KMS-11 (cell line): ENCODE results near the gene TUBE1.
A peak's percentile ranks its signal among the peaks of the same experiment; 100 is the strongest.

Experiments used
- H2AFZ ChIP-seq: fragments of 200-600 bp; sonication (generic); 2 replicates; pipeline ENCODE4 v1.6.1; 2016; ENCODE audit warnings: antibody characterized with exemption, mixed run types, low read depth
- H3K27ac ChIP-seq: fragments of 200-600 bp; sonication (generic); 2 replicates; pipeline ENCODE4 v1.6.1; 2016; ENCODE audit warnings: mild to moderate bottlenecking, mixed run types
- H3K27me3 ChIP-seq: fragments of 200-600 bp; sonication (generic); 2 replicates; pipeline ENCODE4 v1.6.1; 2017; ENCODE audit warnings: mild to moderate bottlenecking, low read depth, mixed run types, moderate library complexity; ENCODE audit not compliant: insufficient read depth
- H3K36me3 ChIP-seq: fragments of 200-600 bp; sonication (generic); 2 replicates; pipeline ENCODE4 v1.6.1; 2017; ENCODE audit warnings: mild to moderate bottlenecking, mixed run types; ENCODE audit not compliant: insufficient read depth
- H3K4me1 ChIP-seq: fragments of 200-600 bp; sonication (generic); 2 replicates; pipeline ENCODE4 v1.6.1; 2016; ENCODE audit warnings: mild to moderate bottlenecking, low read depth, mixed run types; ENCODE audit not compliant: poor library complexity, severe bottlenecking
- H3K4me2 ChIP-seq: fragments of 200-600 bp; sonication (generic); 2 replicates; pipeline ENCODE4 v1.7.0; 2016; ENCODE audit warnings: mild to moderate bottlenecking, mixed run types
- H3K4me3 ChIP-seq: fragments of 200-600 bp; sonication (generic); IDR thresholded peaks from 2 replicates; pipeline ENCODE4 v1.6.1; 2017; ENCODE audit warnings: low read depth, low read length, mixed read lengths; ENCODE audit not compliant: insufficient read depth
- H3K79me2 ChIP-seq: fragments of 200-600 bp; sonication (generic); 2 replicates; pipeline ENCODE4 v1.6.1; 2016; ENCODE audit warnings: low read depth, mixed run types; ENCODE audit not compliant: insufficient read depth
- H3K9ac ChIP-seq: fragments of 200-600 bp; sonication (generic); 2 replicates; pipeline ENCODE4 v1.6.1; 2016; ENCODE audit warnings: mild to moderate bottlenecking, mixed run types
- H4K20me1 ChIP-seq: fragments of 200-600 bp; sonication (generic); 2 replicates; pipeline ENCODE4 v1.6.1; 2016; ENCODE audit warnings: mild to moderate bottlenecking, mixed run types; ENCODE audit not compliant: insufficient read depth
- TF ChIP-seq, protein P1 (sequence below): fragments of 200-600 bp; sonication (generic); conservative IDR thresholded peaks from 2 replicates; pipeline ENCODE4 v1.6.1; 2017; ENCODE audit warnings: low read depth, mild to moderate bottlenecking, antibody characterized with exemption, low read length, moderate library complexity, mixed read lengths

The TUBE1 gene

DNA sequence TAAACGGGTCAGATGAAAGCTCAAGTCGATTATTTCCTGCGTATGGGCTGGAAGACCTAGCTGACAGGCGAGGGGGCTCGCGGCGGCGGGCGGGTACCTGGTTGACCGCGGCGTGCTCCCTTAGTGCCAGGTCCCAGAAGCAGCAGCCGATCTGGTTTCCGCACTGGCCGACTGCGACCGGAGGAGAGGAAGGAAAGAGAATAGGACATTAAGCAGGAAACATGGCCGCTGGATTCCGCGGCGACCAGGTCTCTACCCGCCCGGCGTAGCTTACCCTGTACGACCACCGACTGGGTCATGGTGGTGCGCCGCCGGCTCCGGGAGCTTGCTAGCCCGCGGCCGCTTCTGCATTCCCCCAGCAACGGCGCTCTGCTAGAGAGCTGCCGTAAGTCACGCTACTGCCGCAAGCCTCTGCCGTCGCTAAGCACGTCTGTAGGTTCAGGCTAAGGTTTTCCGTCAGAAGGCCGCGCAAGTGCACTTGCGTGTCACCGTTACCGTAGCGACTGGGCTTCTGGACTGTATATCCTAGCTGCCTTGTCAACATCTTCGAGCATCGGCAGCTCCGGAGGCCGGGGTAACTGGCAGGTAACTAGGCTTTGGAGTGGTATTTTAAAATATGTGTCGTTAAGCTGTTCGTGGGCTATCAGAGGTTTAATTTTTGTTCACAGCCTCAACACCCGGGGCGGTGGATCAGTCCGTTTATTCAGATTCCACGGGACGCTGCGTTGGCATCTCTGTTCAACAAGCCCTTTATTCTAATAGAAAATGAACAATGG, at the start of gene TUBE1, which contains the start of gene FAM229B:
Gene TUBE1, minus strand, starts transcription at position 347 of the 776 bp plus-strand sequence. Its CDS starts 48 bp downstream, at position 299.
Gene FAM229B, plus strand, starts transcription at position 456 of the 776 bp plus-strand sequence. CDS start 11,693 bp downstream, outside the sequence.
- peak within 1 kb of the TSS; percentile 92 for H3K4me2 ChIP-seq
- no peaks in the 10 kb centered on the region for H4K20me1 ChIP-seq
- no peak within 1 kb of the TSS for H3K4me3 ChIP-seq
- no peaks in the 10 kb centered on the region for H3K27me3 ChIP-seq
- H2AFZ ChIP-seq: peak within 1 kb of the TSS; percentile 72
- H3K79me2 ChIP-seq: no peaks in the 10 kb centered on the region
- no peaks in the 10 kb centered on the region for H3K36me3 ChIP-seq
- H3K9ac ChIP-seq: peak within 1 kb of the TSS; percentile 63
- peak within 1 kb of the TSS; percentile 63 for H3K27ac ChIP-seq
- peaks cover 18% of the 10 kb centered on the region for H3K4me1 ChIP-seq
- TF ChIP-seq, protein P1, sequence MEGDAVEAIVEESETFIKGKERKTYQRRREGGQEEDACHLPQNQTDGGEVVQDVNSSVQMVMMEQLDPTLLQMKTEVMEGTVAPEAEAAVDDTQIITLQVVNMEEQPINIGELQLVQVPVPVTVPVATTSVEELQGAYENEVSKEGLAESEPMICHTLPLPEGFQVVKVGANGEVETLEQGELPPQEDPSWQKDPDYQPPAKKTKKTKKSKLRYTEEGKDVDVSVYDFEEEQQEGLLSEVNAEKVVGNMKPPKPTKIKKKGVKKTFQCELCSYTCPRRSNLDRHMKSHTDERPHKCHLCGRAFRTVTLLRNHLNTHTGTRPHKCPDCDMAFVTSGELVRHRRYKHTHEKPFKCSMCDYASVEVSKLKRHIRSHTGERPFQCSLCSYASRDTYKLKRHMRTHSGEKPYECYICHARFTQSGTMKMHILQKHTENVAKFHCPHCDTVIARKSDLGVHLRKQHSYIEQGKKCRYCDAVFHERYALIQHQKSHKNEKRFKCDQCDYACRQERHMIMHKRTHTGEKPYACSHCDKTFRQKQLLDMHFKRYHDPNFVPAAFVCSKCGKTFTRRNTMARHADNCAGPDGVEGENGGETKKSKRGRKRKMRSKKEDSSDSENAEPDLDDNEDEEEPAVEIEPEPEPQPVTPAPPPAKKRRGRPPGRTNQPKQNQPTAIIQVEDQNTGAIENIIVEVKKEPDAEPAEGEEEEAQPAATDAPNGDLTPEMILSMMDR: no peak

- Histone ChIP-seq H3K9ac (no peak overlapping the region), H3K79me2 (no peaks in the 10 kb centered on the region), H3K4me3 (no peak overlapping the region), H2AFZ (no peak overlapping the region), H3K27me3 (no peaks in the 10 kb centered on the region), H4K20me1 (no peaks in the 10 kb centered on the region), H3K27ac (no peak overlapping the region), H3K36me3 (no peaks in the 10 kb centered on the region), H3K4me2 (no peak overlapping the region), H3K4me1 (no peaks in the 10 kb centered on the region)
- TF ChIP-seq, protein P1: no peak
Observed at GRCh38 chr6:112130878-112131277, 43.6 kb upstream of the TUBE1 start.

DNA sequence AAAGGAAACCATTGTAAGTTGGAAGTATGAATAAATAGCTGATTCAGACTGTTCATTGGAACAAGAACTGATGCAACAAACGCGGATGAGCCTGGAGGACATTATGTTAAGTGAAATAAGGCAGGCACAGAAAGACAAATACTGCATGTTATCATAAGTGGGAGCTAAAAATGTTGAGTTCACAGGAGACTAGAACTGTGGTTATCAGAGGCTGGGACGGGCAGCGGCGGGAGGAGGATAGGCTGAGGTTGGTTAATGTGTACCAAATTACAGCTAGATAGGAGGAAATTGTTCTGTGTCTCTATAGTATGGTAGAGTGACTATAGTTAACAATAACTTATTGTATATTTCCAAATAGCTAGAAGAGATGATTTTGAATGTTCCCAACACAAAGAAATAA, 40.9 kb upstream of the TUBE1 start:
- Histone ChIP-seq H3K9ac (no peak overlapping the region), H3K4me3 (no peak overlapping the region), H3K4me2 (no peak overlapping the region), H3K79me2 (no peaks in the 10 kb centered on the region), H3K36me3 (no peaks in the 10 kb centered on the region), H2AFZ (no peak overlapping the region), H3K27ac (no peak overlapping the region), H4K20me1 (no peaks in the 10 kb centered on the region), H3K27me3 (no peaks in the 10 kb centered on the region), H3K4me1 (no peaks in the 10 kb centered on the region)
- TF ChIP-seq, protein P1: no peak

- no peaks in the 10 kb centered on the region for H3K79me2 ChIP-seq
- H4K20me1 ChIP-seq: no peaks in the 10 kb centered on the region
- H3K4me1 ChIP-seq: no peaks in the 10 kb centered on the region
- no peak overlapping the region for H3K4me3 ChIP-seq
- no peak overlapping the region for H3K9ac ChIP-seq
- H2AFZ ChIP-seq: no peak overlapping the region
- H3K36me3 ChIP-seq: no peaks in the 10 kb centered on the region
- no peak overlapping the region for H3K27ac ChIP-seq
- no peaks in the 10 kb centered on the region for H3K27me3 ChIP-seq
- TF ChIP-seq, protein P1: no peak
- H3K4me2 ChIP-seq: no peak overlapping the region
Observed at GRCh38 chr6:112123982-112124381, 36.7 kb upstream of the TUBE1 start.
